ENCODE measurements around the gene MRPL36. TPM values are rescaled to one million over a fixed set of nuclear protein-coding genes. Genes with fewer than 3 reads are reported as not detected.
"Not testable (repeated sequence)": the region's sequence is repeated elsewhere in the genome, so short reads cannot be mapped to it uniquely, and the experiment has no call there.

MRPL36 gene
- total and polyA plus RNA-seq, 2 of the 4 experiments (the other 2 are of a cell fraction), result 85.9 to 103 TPM

DNA sequence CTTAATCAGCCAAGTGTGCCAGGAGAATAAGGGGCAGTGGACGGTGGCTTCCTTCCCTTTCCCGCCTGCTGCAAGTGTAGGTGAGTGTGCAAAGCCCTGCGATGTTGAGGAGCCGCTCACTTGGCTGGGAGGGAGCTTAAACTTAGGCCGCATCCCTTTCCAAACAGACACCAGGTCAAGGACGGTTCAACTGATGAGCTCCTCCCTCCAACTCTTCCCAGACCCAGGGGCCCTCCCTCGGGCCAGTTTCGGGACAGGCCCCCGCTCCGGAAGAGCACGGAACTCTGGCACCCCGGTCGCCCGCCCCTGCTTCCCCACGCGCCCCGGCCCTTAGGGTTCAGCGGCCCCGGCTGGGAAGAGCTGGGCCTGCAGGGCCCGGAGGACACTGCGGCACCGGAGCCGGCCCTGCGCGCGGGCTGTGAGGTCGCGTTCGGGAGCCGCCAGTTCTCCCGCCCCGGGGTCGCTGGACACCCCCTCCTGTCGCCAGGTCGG is 481 bp downstream of the MRPL36 start:
- Histone ChIP-seq H3K36me3 (ENCODE audit: control insufficient read depth, insufficient read depth, low read length) (peaks cover 36% of the 10 kb centered on the region), H4K91ac (ENCODE audit: insufficient read depth, low read depth, low read length) (peak overlapping the region; percentile 62), H3K9ac (ENCODE audit: low read depth, low read length) (peak overlapping the region; percentile 99), H3K18ac (ENCODE audit: low read depth, low read length) (no peak overlapping the region; the same call in 1 of the 2 replicates), H4K20me1 (ENCODE audit: insufficient read depth, low read length) (0 out of 2 replicates have a peak, but pooled peaks cover 5% of the 10 kb centered on the region), H3K27ac (ENCODE audit: insufficient read depth, low read length) (peak overlapping the region; percentile 84), H3K56ac (ENCODE audit: extremely low read depth, insufficient read depth, low read length) (peak overlapping the region; percentile 47; the same call in 1 of the 2 replicates), H2BK5ac (ENCODE audit: low read depth, low read length, poor library complexity, severe bottlenecking) (peak overlapping the region; percentile 78), H3K4ac (ENCODE audit: low read depth, low read length) (peak overlapping the region; percentile 89), H3K4me1 (ENCODE audit: control insufficient read depth, insufficient read depth, low read length) (peaks cover 18% of the 10 kb centered on the region), H2AK9ac (replicated peaks; ENCODE audit: low read depth, low read length, poor library complexity) (peak overlapping the region; percentile 98), H3K23ac (ENCODE audit: low read depth, low read length) (peak overlapping the region; percentile 96), H3K27me3 (ENCODE audit: control insufficient read depth, insufficient read depth, low read length) (no peaks in the 10 kb centered on the region), H2BK120ac (ENCODE audit: low read depth, low read length) (peak overlapping the region; percentile 77), H4K5ac (ENCODE audit: low read depth, low read length) (0 out of 2 replicates have a peak overlapping the region, but pooled peaks have one; percentile 1), H3K79me1 (ENCODE audit: low read depth in 1 of 2, low read length in 2 of 2) (peaks cover 40 to 80% of the 10 kb centered on the region in 2 experiments), H3K9me1 (ENCODE audit: insufficient read depth, low read length) (peaks cover 12% of the 10 kb centered on the region; the same call in 1 of the 2 replicates), H2BK15ac (ENCODE audit: low read depth, low read length) (0 out of 3 replicates have a peak overlapping the region, but pooled peaks have one; percentile 34), H3K9me3 (ENCODE audit: control insufficient read depth, insufficient read depth, low read length) (no peaks in the 10 kb centered on the region), H2BK20ac (ENCODE audit: low read depth, low read length) (no peak overlapping the region), H2AK5ac (ENCODE audit: low read depth, low read length) (peak overlapping the region; percentile 96), H3K14ac (replicated peaks; ENCODE audit: low read depth, low read length) (peak overlapping the region; percentile 92), H2AFZ (replicated peaks; ENCODE audit: low read length, poor library complexity) (peak overlapping the region; percentile 98), H3K4me3 (ENCODE audit: insufficient read depth, low read depth, low read length) (peak overlapping the region; percentile 67), H4K8ac (ENCODE audit: low read depth in 2 of 2, low read length in 2 of 2) (peak overlapping the region; percentile 55 to 84; a peak in 3 of 4 replicates), H3K4me2 (ENCODE audit: low read depth, low read length) (peak overlapping the region; percentile 96)
- 0% methylated on average over 5 of the region's 35 CpGs; no CpG with 5 or more reads in 1 of the 2 experiments for WGBS, 2 experiments (ENCODE audit: extremely low coverage in 2 of 2, insufficient read length in 1 of 2)
- DNase-seq (peak; percentile 19), ATAC-seq (ENCODE audit: low read depth) (peak; percentile 33)
- in situ Hi-C loops (cut with MboI; ENCODE audit: low sequenced_read_pairs), result loop anchor here (25.0 kb wide), 1 partner anchor 837 kb away; no protein-coding TSS in a partner anchor
- CTCF ChIA-PET, result interaction anchor here (0.7 kb wide), 1 partner anchor 36 kb away, joined by 3 read pairs; no protein-coding TSS in a partner anchor
- dilution Hi-C loops (cut with HindIII; ENCODE audit: low sequenced_read_pairs, unreplicated experiment), result no loop called here
- intact Hi-C loops (cut with micrococcal nuclease), result loop anchor here (2.0 kb wide), 1 partner anchor 26 kb away; no protein-coding TSS in a partner anchor
- TF ChIP-seq CHD1 (IDR thresholded peaks at IDR 0.05; ENCODE audit: low read depth, low read length) (0 out of 2 replicates have a peak, but pooled peaks have one; percentile 36), CEBPB (IDR thresholded peaks at IDR 0.05; ENCODE audit: low read depth, low read length) (no peak)
- POLR2A ChIA-PET (ENCODE audit: unreplicated experiment), result interaction anchor here (0.6 kb wide), 1 partner anchor 26 kb away, joined by 3 read pairs; no protein-coding TSS in a partner anchor
- no TSS peak for BruUV-seq (replicated peaks)

DNA sequence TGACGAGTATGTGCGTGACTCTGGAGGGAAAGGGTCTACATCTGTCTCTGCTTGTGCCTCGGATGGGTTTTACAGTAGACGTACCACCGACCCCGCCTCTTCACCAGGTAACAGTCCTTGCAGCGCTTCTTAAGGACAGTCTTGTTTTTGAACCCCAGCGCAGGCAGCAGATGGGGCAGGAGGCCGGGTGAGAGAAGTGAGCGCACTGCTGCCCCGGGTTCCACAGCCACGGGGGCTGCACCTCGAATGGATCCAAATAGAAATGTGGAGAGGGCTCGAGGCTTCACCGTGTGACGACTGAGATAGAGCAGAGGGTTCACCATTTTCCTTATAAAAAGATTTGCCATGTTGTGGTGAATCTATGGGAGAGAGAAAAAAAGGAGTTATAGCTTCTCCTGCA is 1.0 kb downstream of the MRPL36 start:
- peak overlapping the region; percentile 96 for H3K23ac ChIP-seq (ENCODE audit: low read depth, low read length)
- peak overlapping the region; percentile 92 for H3K14ac ChIP-seq (replicated peaks; ENCODE audit: low read depth, low read length)
- peak overlapping the region; percentile 47; the same call in 1 of the 2 replicates for H3K56ac ChIP-seq (ENCODE audit: extremely low read depth, insufficient read depth, low read length)
- in situ Hi-C loops (cut with MboI; ENCODE audit: low sequenced_read_pairs) (loop anchor here (25.0 kb wide), 1 partner anchor 836 kb away; no protein-coding TSS in a partner anchor), intact Hi-C loops (cut with micrococcal nuclease) (loop anchor here (2.0 kb wide), 1 partner anchor 26 kb away; no protein-coding TSS in a partner anchor)
- H3K18ac ChIP-seq (ENCODE audit: low read depth, low read length); dilution Hi-C loops (cut with HindIII; ENCODE audit: low sequenced_read_pairs, unreplicated experiment); H2BK20ac ChIP-seq (ENCODE audit: low read depth, low read length); DNase-seq; POLR2A ChIA-PET (ENCODE audit: unreplicated experiment); H2AFZ ChIP-seq (replicated peaks; ENCODE audit: low read length, poor library complexity); CTCF ChIA-PET; H4K20me1 ChIP-seq (ENCODE audit: insufficient read depth, low read length); H3K27me3 ChIP-seq (ENCODE audit: control insufficient read depth, insufficient read depth, low read length); ATAC-seq (ENCODE audit: low read depth); BruUV-seq (replicated peaks); H3K9me3 ChIP-seq (ENCODE audit: control insufficient read depth, insufficient read depth, low read length): not testable (repeated sequence)
- peaks cover 21% of the 10 kb centered on the region for H3K4me1 ChIP-seq (ENCODE audit: control insufficient read depth, insufficient read depth, low read length)
- H3K9ac ChIP-seq (ENCODE audit: low read depth, low read length), result peak overlapping the region; percentile 99
- WGBS, 2 experiments (ENCODE audit: extremely low coverage in 2 of 2, insufficient read length in 1 of 2), result no CpG with 5 or more reads among the region's 16 CpGs
- peak overlapping the region; percentile 62; the same call in 1 of the 2 replicates for H4K91ac ChIP-seq (ENCODE audit: insufficient read depth, low read depth, low read length)
- H2BK5ac ChIP-seq (ENCODE audit: low read depth, low read length, poor library complexity, severe bottlenecking), result peak overlapping the region; percentile 78
- peak overlapping the region; percentile 84 for H3K27ac ChIP-seq (ENCODE audit: insufficient read depth, low read length)
- H4K8ac ChIP-seq (ENCODE audit: low read depth in 2 of 2, low read length in 2 of 2), result peak overlapping the region; percentile 55 to 84; a peak in 2 of 4 replicates
- peak overlapping the region; percentile 67 for H3K4me3 ChIP-seq (ENCODE audit: insufficient read depth, low read depth, low read length)
- H3K4me2 ChIP-seq (ENCODE audit: low read depth, low read length), result peak overlapping the region; percentile 96
- 0 out of 3 replicates have a peak overlapping the region, but pooled peaks have one; percentile 34 for H2BK15ac ChIP-seq (ENCODE audit: low read depth, low read length)
- 0 out of 2 replicates have a peak overlapping the region, but pooled peaks have one; percentile 1 for H4K5ac ChIP-seq (ENCODE audit: low read depth, low read length)
- H3K4ac ChIP-seq (ENCODE audit: low read depth, low read length), result peak overlapping the region; percentile 89
- H3K79me1 ChIP-seq (ENCODE audit: low read depth in 1 of 2, low read length in 2 of 2), result peaks cover 35 to 81% of the 10 kb centered on the region in 2 experiments
- H2AK9ac ChIP-seq (replicated peaks; ENCODE audit: low read depth, low read length, poor library complexity), result peak overlapping the region; percentile 98
- H3K36me3 ChIP-seq (ENCODE audit: control insufficient read depth, insufficient read depth, low read length), result peaks cover 31% of the 10 kb centered on the region
- peak overlapping the region; percentile 77; the same call in 1 of the 2 replicates for H2BK120ac ChIP-seq (ENCODE audit: low read depth, low read length)
- H3K9me1 ChIP-seq (ENCODE audit: insufficient read depth, low read length), result peaks cover 12% of the 10 kb centered on the region; the same call in 1 of the 2 replicates
- H2AK5ac ChIP-seq (ENCODE audit: low read depth, low read length), result peak overlapping the region; percentile 96; the same call in 1 of the 2 replicates

All from IMR-90 (cell line).